Activated CD8-positive, alpha-beta memory T cell treated with anti-CD3 and anti-CD28 coated beads for 1 hour (primary cell): ENCODE results near the gene PLA2G4B.

Source experiments
- DNase-seq, 2 donors: peaks; one replicate each; pipeline ENCODE4 v3.0.0-alpha.2; 2020; ENCODE audit warnings: low read depth in 1 of 2; ENCODE audit errors: extremely low read depth in 1 of 2

Gene PLA2G4B

GRCh38 chr15:41850482-41851166 is 12.0 kb downstream of the PLA2G4B start:
- DNase-seq, result no peak

- DNase-seq, result no peak
Observed at GRCh38 chr15:41851167-41851523, 12.5 kb downstream of the PLA2G4B start.

DNA sequence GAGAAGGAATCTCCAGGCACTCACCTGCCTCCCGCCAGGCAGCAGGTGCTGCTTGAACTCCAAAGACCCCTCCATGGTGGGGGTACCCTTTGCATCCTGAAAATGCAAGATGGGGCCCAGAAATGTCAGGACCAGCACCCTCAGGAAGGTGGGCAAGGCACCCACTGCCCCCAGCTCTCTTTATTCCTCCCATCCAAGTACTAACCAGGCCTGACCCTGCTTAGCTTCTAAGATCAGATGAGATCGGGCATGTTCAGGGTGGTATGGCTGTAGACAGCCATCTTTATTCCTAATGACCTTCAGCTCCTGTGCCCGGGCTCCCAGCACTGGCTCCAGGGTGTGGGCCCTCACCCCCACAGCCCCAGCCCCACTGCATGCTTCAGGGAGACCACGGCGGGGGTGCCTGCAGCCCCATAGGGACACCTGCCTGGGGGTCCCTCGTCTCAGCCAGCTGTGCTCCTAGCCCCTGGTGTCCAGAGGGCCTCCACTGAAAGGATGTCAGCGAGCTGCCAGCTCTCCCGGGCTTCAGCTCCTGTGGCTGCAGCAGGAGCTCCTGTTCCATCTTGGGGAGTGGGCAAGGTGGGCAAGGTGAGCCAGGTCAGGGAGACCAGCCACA is 13.2 kb downstream of the PLA2G4B start:
- DNase-seq, result no peak

DNA sequence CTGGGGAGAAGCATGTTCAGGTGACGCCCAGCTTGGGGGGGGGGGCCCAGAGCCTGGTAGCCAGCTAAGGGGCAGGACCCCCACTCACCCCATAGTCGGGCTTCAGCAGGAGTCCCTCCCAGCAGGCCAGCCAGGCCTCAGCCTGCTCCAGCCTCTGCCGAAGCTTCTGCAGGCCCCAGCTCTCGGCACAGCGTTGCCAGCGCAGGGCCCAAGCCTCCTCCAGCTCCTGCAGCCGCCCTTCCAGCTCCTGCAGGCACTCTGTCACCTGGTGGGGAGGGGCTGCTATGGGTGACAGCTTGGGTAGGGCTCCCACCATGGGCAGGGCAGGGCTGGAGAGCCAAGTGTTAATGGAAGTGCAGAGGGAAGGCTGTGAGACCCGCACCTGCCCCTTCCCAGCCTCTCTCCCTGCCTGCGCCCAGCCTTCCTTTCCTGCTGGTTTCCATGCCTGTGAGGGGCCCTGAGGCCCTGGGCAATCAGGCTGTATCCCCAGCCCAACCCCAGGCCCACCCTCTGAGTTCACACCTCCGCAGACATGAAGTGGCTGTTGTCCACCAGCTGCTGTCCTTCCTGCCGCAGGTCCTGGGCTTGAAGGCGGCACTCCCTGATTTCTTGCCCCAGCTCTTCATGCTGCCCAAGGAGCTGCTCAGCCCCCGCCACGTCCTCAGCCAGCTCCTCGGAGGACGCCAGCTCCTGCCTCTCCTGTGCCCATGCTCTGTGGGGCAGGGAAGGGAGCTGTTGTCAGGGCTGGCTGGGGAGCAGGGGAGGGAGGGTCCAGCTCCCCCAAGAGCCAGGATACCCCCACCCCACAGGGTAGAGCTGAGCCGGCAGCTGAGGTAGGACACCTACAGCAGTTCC is 14.3 kb downstream of the PLA2G4B start:
- no peak for DNase-seq

- DNase-seq, result no peak
Observed at GRCh38 chr15:41853831-41854230, 15.2 kb downstream of the PLA2G4B start.

GRCh38 chr15:41854443-41854842 is 15.8 kb downstream of the PLA2G4B start:
- no peak for DNase-seq

GRCh38 chr15:41855261-41855961 is 16.8 kb downstream of the PLA2G4B start:
- no peak for DNase-seq

GRCh38 chr15:41856262-41856661 is 17.6 kb downstream of the PLA2G4B start:
- no peak for DNase-seq

- DNase-seq, result no peak
Observed at GRCh38 chr15:41856716-41857115, 18.1 kb downstream of the PLA2G4B start.

GRCh38 chr15:41857316-41857715 is 18.7 kb downstream of the PLA2G4B start:
- no peak for DNase-seq

DNA sequence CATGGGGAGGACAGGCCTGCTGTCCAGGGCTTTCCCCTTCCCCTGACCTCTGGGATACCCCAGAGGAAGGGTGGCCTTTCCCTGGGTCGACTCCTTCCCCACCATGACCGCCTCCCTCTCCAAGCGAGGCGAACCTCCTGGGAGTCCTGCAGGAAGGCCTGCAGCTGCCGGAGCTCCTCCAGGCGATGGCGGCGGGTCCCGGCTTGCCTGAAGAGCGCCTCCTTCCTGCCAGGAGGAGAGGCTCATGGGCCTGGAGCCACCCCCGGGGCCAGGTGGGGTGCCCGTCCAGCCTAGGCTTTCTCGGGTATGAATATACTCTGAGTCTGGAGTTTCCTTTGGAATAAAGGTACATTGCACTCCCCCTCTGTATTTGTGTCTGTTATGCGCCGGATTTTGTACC is 20.1 kb downstream of the PLA2G4B start:
- no peak for DNase-seq

DNA sequence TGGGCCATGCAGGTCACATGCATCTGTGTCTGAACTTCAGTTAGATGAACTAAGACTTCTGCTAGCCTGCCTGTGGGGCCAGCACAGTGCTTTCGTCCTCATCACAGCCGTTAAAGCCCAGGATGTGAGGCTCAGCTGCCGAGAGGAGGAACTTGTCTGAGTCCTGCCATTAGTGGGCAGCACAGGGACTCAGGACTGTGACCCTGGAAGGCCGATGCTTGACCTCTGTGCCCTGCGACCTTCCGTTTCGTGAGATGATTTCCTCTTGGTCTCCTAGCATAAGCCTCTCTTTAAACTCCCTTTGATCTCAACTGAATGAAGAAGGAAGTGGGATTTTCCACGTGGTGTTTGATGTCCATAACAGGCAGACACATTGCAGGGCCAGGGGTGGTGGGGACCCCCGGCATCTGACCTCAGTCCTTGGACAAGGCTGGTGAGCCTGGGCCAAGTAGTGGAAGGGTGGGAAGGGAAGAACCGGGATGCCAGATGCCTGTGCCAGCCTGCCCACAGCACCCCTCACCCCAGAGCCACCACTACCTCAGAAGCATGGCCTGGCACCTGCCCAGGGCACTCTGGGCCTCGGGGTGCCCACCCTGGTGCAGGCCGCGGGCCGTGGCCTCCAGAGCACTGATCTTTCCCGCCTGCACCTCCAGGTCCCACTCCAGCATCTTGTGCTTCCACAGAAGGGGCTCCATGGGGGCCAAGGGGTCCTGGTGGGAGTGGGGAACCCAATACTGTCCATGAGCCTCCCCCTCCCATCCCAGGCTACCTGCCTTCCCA is 21.6 kb downstream of the PLA2G4B start:
- DNase-seq, result no peak

GRCh38 chr15:41861736-41862356 is 23.2 kb downstream of the PLA2G4B start:
- DNase-seq, result no peak

DNA sequence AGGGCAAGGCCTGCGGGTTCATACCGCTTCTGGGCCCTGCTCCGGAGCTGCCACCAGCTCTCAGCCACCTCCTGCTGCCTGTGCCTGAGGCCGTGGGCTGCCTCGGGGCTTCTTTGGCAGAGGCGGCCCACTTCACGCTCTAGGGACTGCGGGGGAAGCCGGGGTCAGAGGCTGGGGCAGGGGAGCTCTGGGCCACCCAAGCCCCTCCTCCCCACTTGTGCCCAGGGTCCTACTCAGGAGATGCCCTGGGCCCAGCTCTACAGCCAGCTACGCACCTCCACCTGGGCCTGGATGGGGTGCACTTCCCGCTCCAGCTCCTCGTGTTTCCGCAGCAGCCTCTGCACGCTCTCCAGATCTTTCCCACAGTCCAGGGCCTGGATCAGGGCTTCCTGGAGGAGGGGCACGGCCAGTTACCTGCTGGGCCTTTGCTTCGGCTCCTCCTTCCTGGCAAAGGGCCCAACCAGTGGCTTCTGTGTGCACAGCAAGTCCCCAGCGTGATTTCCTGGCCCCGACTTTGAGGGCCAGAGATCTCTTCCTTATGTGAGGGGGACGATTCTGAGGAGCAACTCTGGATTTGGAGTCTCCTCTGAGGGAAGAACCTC is 24.0 kb downstream of the PLA2G4B start:
- DNase-seq, result no peak

- no peak for DNase-seq
Observed at GRCh38 chr15:41865490-41866055, 26.9 kb downstream of the PLA2G4B start.

GRCh38 chr15:41866263-41866703 is 27.6 kb downstream of the PLA2G4B start:
- no peak for DNase-seq

GRCh38 chr15:41866872-41867579 is 28.4 kb downstream of the PLA2G4B start:
- no peak for DNase-seq

DNA sequence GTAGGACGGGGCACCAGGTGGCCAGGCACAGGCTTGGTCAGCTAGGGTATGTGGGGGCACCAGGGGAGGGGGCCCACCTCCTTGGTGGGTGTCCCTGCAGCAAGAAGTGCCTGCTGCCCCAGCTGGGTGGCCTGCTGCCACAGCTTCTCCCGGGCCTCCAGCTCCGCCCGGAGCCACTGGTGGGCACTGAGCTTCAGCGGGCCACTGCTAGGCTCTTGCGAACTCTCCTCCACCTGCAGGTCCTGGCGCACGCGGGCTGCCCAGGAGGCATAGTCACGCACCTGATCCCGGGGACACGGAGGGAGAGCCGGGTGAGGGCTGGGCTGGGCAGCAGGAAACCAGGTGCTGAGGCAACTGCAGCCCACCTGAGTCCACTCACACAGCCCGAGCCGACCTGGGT is 29.7 kb downstream of the PLA2G4B start:
- no peak for DNase-seq
